ENCODE data around the gene MICAL2.

MICAL2 gene

DNA sequence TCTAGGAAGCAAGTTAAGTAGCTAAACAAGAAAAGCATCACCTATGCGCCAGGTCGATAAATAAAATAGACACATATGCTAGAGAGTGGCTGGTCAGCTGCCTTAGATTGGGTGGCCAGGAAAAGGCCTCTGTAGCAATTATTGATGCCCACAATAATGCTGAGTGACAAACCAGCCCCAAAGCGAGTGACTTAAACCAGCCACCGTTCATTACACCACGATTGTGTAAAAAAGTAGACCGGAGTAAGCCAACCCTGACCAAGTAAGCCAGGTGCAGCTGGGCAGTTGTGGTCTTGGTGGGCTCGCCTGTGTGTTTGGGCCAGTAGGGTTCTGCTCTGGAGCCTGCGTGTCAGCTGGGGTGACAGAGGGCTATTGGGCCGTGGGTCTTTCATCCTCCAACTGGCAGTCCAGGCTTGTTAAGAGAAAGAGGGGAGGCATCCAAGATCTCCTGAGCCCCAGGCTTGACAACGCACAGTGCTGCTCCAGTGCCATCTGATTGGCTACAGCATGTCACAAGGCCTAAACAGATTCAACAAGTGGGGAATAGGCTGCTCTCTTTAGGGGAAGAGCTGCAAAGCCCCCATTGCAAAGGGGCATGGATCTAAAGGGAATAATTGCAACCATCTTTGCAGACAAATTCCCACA lies 166.6 kb downstream of the MICAL2 start:
- no peak for DNase-seq

DNA sequence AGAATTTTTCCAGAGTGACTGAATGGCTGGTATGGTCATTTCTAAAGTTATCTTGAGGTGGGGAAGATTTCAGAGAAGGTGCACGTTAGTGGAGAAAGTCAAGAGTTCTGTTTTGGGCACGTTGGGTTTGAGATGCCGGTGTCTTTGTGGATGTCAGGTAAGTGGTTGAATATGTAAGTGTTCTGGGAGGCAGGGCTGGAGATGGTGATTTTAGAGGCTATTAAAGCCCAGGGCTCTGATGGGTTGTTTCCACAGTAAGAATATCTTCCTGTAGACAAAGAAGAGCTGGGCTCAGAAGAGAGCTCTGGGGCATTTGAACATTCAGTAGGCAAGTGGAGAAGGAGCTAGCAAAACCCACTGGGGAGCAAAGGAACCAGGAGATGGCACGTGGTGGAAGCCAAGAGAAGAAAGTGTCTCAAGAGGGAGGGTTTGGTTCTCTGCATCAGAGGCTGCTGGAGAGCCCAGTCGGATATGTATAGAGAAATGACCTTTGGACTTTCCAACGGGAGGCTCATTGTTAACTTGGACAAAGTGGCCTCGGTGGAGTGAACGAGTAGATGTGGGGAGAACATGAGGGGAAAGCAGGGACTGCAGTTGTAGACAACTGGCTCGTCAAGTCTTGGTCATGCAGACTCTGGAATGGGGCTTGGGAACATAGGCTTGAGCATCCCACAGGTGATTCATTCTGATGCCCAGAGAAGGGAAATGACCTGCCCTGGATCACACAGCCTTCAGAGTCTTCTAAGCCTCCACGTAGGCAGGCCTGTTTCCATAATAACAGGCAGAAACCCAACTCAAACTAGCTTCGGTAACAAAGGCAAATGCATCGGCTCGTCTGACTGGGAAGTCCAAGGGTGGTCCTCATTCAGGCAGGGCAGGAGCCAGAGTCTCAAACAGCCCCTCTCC lies 168.6 kb downstream of the MICAL2 start:
- no peak for DNase-seq

DNA sequence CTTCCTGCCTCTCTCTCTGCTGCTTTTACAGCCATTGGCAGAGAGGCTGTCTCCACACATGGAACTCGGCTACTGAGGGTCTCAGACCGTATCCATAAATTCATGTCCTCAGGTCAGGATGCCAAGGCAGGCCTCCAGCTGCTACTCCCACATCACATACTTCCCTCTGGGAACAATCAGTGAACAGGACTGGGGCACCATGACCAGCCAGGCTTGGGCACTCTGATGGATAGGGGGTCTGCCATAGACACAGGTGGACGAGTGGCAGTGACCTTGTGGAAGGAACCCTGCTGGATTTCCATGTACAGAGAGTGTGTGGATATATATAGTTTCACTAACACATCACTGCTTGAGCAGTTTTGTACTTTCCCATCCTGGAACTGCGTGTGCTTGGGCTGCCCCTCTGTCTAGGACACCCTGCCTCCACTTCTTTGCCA lies 169.3 kb downstream of the MICAL2 start:
- DNase-seq: no peak

DNA sequence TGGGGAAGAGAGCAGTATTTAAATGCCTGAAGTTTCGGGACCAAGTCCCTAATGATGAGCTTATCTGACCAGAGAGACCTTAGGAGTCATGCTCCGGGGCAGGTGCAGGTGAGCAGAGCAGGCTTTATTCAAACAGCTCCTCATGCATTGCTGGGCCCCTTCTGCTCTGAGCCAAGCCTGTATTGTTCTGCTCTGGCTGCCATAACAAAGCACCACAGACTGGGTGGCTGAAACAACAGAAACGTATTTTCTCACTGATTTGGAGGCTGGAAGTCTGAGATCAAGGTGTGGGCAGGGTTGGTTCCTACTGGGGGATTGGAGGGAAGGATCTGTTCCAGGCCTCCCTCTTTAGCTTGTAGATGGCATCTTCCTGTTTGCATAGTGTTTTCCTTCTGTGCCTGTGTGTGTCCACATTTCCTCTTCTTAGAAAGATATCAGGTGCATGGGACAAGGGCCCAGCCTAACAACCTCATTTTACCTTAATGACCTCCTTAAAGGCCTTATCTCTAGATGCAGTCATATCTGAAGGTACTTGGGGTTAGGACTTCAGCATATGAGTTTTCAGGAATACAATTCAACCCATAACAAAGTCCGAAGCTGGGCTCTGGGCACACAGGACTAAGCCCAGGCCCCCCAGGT lies 169.9 kb downstream of the MICAL2 start:
- DNase-seq: no peak

DNA sequence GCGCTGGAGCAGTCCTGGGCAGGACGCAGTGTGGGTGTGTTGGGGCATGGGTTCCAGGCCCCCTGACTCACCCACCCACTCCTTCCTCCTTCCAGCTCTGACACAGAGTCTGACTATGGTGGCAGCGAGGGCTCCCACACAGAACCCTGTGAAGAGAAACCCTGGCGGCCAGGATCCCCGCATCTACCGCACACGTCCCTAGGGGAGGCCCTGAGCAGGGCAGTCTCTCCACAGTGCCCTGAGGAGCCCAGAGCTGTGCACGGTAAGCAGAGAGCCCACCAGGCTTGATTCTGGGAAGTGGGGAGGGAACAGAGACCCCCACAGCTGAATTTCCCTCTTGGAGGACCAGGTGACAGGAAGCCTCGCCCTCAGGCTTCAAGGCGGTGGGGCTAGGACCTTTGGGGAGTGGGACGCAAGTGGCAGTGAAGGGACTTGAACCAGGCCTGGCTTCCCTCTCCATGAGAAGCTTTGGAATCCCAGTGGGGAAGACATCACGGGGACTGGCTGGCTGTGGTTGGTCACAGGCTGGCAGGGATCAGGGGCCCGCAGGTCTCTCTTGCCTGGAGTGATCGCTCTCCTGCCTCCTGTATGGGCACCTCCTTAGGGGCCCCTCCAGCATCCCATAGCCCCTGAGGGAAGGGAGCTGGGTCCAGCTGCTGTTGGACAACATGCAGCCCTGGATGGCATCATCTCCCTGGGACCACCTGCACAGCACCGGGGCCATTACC lies 170.6 kb downstream of the MICAL2 start:
- DNase-seq: no peak

DNA sequence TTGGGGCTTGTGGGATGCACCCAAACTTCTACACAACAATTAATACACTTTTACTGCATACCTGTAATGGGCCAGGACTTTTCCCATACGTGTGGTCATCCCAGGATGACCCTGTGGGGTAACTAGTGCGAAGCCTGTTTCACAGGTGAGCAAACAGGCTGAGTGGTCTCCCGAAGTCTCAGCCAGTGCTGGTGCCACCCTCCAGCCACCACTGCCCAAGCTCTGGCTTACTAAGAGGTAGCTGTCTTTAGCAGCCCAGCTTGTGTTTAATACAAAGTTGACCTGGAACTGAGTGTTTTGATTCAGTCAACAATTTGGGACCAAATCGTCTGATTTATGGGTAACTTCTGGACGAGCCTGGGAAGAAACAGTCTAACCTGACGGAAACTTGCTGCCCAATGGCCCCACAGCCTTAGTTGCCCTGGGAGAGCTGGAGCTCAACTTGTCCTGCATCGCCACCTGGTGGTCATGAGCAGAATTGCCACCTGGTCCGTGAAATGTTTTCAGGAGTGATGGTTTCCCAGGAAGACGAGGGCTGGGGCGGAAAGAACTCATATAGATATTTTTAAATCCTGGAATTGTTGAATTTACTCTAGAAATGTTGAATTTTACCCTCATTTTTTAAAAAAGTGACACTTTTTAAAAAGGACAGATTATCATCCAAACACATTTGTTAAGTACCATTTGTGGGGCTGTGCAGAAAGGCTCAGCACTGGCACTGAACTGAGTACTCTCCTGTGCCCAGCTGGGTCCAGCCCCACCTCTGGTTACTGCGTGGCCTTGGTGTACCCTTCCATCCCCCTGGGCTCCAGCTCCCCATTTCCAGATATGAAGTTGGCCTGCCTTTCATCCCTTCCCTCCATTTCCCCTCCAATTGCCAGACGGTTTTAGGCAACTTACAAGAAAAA lies 171.4 kb downstream of the MICAL2 start:
- DNase-seq: peak; percentile 68

DNA sequence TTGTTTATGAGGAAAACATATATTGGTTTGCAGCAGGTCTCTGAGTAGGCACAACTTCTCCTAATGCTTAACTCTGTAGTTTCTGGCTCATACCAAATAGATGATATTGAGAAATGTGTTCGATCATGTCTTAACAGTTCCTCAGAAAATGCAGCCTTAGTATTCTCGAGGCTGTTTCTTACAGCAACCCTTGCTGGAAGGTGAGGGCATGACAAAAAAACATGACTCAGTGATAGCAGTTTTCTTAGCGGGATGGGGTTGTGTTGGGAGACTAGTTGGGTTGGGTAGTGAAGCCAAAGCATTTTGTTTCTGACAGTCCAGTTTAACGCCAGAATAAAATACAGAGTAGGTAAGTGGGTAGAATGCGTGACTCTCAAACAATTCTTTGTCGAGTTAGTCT lies 172.3 kb downstream of the MICAL2 start:
- DNase-seq: no peak

DNA sequence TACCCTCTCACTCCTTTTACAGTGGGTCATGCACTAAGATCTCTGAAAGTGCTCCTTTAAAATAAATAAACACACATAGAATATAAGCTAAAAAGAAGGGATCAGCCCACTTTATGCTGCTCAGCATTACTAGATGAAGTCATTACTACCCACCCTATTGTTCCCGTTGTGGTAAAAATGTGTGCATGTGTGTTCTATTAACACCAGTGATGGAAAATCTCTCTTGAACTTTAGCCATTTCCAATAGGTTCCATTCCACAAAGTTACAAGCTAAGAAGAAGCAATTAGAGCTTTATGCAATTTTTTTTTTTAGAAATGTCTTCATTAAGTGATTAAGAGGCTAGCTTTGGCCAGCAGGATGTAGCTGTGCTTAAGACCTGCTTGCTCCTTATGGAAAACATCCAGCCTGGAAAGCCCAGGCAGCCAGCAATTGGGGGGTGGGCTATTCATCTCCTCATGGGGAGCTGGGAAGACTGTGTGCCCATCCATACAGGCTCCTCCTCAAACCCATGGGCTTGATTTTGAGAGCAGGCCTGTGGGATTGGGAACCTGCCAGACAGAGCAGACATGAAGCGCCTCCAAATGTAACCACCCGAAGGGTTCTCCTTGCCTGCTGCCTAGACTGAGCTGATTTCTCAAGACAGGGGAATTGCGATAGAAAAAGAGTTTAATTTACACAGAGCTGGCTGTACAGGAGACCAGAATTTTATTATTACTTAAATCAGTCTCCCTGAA lies 174.1 kb downstream of the MICAL2 start:
- DNase-seq: no peak

DNA sequence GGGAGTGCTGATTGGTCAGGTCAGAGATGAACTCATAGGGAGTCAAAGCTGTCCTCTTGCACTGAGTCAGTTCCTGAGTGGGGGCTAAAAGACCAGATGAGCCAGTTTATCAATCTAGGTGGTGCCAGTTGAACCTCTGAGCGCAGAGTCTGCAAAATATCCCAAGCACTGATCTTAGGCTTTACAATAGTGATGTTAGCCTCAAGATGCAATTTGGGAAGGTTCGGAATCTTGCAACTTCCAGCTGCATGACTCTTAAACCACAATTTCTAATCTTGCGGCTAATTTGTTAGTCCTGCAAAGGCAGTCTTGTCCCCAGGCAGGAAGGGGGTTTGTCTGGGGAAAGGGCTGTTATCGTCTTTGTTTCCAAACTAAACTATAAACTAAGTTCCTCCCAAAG lies 174.7 kb downstream of the MICAL2 start:
- DNase-seq: no peak

DNA sequence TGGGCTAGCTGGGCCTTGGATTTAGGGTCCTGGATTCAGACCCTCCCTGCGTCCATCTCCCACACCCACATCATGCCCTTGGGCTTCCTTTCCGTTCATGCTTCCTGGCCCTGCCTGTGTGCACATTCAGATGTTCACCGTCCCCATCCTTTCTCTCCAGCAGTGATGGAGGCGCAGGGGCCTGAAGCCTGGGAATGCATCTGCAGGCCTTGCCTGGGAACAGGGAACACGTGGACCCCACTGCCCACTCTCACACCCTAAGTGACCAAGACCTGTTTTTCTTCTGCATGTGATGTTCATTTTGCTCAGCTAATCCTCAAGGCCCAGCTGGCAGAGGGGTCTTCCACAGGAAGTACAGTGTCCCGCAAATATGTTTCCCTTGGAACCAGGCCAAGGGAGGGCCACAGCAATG lies 175.4 kb downstream of the MICAL2 start:
- no peak for DNase-seq

DNA sequence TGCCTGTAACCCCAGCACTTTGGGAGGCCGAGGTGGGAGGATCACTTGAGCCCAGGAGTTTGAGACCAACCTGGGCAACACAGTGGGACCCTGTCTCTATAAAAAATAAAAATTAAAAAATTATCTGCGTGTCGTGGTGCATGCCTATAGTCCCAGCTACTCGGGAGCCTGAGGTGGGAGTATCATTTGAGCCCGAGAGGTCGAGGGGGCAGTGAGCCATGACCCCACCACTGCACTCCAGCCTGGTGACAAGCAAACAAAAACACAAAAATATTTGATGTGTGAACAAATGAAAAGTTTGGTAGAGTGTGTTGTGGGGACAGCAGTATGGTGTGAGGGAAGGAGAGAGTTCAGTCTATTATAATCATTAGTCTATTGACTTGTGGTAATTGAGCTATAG lies 176.2 kb downstream of the MICAL2 start:
- DNase-seq: no peak

DNA sequence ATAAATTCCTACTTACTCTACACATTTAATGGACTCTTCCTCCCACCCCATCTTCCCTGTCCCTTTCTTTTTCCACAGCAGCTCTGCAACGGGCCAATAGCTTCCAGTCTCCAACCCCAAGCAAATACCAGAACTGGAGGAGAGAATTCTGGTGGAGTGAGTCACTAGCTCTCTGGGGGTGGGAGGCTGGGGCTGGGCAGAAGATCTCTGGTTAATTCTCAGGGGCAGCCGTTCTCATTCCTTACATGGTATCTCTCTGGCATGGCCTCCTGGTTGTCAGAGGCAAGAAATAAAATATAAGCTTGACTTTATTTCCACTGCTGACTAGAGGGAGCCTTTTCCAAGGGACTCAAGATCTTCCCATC lies 176.6 kb downstream of the MICAL2 start:
- DNase-seq: no peak

DNA sequence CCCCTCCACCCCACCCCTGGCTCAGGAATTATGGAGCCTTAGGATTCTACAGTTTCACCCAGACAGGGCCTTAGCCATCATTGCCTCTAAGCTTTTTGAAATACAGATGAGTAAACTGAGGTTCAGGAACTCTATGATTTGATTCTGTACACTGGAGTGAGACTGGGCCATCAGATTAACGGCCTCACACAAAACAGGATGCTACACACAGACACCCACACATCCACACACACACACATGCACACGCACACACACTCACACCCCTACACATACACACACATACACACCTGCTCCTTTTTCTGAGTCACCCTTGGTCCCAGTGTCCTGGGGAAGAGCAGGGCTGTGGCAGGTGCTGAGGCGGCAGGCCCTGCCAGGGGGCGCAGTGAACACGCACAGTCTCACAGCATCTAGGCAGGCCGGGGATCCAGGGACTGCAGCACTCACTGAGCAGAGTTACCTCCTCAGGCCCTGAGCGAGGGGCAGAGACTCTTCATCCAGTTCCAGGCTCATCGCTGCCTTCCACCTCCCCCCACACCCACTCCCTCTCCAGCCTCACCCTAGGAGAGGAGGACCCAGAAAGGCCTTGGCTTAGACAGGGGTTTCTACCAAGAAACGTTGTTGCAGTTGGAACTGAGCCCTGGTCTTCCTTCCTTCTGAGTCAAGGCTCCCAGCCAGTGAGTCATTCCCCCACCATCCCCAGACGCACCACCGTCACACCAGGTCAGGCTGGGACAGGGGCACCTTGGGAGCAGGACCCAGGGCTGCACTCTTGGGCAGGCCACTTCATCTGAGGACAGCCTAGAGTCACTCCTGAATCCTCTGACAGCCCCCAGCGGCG lies 177.2 kb downstream of the MICAL2 start:
- DNase-seq: no peak

DNA sequence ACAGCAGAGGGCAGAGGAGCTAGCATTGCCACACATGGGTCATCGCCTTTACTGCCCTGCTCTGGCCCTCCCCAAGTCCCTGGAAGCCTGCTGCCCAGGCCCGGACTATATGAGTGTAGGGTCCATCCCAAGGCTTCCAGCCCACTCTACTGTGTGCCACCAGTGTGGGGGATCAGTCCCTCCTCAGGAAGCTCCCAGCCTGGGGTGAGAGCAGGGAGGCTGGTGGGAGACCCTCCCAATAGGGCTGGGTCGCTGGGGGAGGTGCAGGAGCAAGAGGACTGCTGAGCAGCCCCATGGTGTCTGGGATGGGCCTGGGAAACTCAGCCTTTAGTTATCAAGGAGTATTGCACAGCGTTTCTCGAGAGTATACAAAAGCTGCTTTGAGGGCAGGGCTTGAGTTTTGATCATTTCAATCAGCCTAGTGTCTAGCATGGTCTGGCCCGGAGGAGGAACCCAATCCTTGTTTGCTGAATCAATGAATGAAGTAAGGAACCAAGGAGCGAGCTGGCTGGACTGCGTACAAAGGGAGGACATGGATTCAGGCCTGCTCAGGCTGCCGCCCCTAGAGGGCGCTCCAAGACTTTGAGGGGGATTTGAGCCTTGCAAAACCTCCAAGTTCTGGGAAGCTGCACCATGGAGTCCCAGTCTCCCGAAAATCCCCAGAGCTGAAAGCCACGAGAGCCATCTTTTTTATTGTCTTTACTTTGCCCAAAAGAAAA lies 178.0 kb downstream of the MICAL2 start:
- DNase-seq: no peak

DNA sequence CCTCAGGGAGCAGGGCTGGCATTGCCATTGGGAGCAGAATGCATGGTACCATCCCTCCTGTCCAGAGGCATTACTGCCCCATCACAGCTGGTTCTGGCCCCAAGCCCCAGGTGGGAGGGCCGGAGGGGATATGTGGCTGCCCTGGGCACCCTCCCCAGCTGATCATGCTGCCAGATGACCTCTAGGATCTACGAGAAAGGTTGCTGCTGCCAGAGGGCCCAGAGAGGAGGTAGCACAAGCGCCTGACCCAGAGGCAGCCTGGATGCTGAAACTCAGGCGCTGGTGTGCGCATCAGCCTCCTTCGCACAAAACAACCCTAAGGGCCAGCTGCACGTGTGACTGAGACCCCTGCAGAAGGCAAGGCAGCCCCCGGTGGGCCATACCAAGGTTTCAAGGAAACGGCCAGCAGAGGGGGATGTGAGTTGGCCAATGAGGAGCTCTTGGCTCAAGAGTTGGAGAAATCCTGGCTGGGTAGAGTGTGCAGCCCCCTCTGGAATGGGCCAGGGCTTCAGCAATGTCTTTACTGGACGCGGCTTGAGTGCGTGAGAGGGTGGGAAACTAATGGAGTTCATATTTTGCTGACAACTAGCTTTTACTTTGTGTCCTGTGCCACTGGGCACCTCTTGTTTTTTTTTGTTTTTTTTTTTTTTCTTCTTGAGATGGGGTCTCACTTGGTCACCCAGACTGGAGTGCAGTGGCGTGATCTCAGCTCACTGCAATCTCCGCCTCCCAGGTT lies 178.7 kb downstream of the MICAL2 start:
- no peak for DNase-seq

DNA sequence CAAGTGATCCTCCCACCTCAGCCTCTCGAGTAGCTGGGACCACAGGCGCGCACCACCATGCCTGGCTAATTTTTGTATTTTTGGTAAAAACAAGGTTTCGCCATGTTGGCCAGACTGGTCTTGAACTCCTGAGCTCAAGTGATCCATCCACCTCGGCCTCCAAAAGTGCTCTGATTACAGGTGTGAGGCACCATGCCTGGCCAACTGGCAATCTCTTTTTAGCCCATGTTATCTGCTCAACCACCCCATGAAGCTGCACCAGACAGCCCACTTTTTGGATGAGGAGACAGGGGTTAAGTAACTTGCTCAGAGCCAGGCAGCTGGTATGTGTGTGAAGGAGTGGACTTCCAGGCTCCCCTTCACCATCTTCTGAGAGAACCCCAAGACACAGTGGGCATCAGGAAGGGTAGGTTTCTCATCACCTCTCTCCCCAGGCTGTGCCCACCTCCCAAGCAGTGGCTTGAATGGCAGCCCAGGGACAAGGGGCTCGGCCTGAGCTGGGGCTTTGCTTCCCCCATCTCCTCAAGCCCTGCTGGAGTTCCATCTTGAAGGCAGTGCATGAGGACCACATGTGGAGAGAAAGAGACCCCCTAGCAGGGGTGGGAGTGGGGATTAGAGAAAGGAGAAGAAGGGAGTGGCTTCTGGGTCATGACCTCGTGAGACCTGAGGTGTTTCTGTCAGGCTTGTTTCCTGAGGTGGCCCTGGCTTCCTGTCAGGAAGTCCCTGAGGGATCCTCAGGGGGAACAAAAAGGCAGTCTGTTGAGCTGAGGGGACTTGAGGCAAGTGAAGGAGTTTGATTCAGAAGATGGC lies 179.5 kb downstream of the MICAL2 start:
- DNase-seq: no peak

DNA sequence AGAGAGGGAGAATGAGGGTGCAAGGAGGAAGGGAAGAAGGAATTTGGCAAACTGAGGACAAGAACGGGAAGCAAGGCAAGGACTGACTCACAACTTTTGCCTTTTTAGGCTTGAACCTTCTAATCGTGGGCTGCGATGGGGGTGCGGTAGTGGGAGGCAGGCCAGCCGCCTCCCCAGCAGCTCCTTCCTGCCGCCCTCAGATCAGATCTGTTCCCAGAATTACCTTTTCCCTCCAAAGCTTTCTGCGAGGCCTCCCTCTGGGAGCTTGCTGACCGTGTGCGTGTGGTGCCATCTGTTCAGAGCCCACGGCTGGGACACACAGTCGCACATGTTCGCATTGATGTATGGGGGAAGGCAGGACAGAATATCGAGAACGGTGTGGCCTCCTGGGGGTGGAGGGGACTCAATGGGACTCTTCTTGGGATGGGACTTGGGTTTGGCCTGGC lies 180.1 kb downstream of the MICAL2 start:
- DNase-seq: no peak

DNA sequence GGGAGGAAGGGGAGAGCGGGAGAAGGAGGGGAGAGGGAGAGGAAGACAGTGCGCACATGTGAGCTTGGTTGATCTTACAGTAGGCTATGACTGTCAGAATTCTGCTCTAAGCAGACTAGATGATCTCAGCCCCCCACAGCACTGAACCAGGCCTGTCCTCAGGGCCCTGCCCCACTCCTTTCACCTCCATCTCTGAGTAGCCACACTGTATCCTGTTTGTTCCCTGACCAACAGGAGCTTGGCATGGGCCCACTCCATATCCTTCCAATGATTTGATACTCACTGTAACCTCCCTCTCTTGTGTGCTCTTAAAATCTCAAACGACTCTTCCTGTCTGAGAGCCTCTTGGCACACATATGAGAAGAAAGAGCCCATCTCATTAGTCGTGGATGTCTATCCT lies 180.9 kb downstream of the MICAL2 start:
- DNase-seq: no peak

Measured in activated CD4-positive, alpha-beta T cell treated with anti-CD3 and anti-CD28 coated beads for 1 hour (primary cell).